HG02798 (cell line): ENCODE data around the gene TIGAR.

ENCODE experiments used
- ATAC-seq: cut with Tn5 transposase; IDR thresholded peaks from one replicate; pipeline ENCODE4 v1.9.1; 2021; ENCODE audit warnings: mild to moderate bottlenecking; ENCODE audit not compliant: unreplicated experiment, poor library complexity

The TIGAR gene

GRCh38 chr12:4366090-4366489 lies 45.1 kb downstream of the TIGAR start:
- no peak for ATAC-seq

- no peak for ATAC-seq
Observed at GRCh38 chr12:4369548-4369947, 48.5 kb downstream of the TIGAR start.

GRCh38 chr12:4370265-4370664 lies 49.3 kb downstream of the TIGAR start:
- ATAC-seq = no peak

GRCh38 chr12:4372653-4373052 lies 51.6 kb downstream of the TIGAR start:
- no peak for ATAC-seq

DNA sequence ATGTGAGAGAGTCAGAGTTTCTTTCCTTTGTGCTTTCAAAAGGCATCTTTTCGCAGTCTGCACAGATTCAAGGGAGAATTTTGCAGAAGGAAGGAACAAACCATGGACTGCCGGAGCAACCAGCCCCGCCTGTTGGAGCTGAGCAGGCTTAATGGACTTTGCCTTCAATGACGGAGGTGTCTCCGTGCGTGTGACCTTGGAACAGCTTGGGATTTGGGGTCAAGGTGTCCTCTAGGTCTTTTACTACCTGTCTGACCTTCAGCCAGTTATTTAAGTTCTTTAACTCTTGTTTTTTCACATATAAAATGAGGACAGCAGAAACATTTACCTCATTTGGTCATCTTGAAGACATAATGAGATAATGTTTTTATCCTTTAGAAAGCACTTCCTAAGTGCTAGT lies 54.4 kb downstream of the TIGAR start:
- ATAC-seq = no peak

DNA sequence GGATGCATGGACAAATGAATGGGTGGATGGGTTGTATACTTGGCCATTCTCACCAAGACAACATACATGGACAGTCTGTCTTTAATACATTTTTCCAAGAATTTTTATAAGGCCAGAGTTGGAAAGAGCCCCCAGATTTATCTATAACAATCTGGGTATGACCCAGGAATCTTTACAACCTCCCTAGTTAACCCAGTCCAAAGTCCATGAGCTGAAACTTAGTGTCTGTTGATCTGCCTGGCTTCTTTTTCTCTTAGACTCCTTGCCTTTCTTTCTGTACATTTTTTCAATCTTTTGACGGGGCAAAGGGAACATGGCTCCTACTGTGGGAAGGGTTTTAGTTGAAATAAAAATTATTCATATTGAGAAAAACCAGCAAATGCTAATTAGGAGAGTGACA lies 57.8 kb downstream of the TIGAR start:
- no peak for ATAC-seq

- ATAC-seq = no peak
Observed at GRCh38 chr12:4379405-4379804, 58.4 kb downstream of the TIGAR start, which contains the start of gene FGF23. Gene FGF23 (minus strand): TSS chr12:4379712. CDS start chr12:4379582, 130 bp downstream.

DNA sequence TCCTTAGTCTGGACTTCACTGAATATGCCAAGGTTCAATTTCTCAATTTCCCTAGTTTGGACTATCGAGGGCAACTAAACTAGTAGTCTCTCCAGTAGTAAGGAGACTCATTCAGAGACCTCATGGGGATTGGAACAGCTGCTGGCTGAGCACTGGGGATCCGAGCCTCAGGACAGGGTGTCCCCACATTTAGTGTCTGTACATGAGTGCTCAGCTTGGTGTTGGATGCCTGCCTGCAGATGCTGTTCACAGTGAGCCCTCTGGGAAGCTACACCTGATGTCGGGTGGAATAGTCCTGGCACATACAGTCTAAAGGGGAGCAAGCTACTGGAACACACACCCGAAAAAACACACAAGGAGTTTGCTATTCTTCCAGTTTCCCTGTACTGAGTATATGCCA lies 59.3 kb downstream of the TIGAR start:
- no peak for ATAC-seq

DNA sequence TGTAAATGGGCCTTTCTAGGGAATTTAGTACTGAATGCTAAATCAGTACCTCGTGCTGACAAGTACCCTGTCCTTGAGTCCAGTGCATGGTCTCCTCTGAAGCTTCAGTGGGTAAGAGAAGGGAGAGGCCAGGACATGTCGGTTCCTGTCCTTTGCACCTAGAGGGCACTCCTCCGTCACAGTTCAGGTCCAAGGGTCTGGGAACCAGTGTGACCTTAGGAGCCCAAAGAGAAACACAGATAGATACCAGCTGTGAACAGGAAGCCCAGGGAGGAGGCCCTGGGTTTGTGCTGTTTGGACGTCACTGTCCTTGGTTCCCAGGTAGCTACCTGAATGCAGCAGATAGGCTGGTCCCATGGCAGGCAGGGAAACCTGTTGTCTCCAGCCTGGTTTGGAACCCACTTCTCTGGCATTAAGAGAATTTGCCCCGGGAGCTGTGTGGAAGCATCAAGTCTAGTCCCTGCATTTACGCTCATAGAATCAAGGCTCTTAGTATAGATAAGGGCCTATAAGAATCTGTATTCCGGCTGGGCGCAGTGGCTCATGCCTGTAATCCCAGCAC lies 62.4 kb downstream of the TIGAR start:
- no peak for ATAC-seq

- ATAC-seq = no peak
Observed at GRCh38 chr12:4386801-4387200, 65.8 kb downstream of the TIGAR start.

DNA sequence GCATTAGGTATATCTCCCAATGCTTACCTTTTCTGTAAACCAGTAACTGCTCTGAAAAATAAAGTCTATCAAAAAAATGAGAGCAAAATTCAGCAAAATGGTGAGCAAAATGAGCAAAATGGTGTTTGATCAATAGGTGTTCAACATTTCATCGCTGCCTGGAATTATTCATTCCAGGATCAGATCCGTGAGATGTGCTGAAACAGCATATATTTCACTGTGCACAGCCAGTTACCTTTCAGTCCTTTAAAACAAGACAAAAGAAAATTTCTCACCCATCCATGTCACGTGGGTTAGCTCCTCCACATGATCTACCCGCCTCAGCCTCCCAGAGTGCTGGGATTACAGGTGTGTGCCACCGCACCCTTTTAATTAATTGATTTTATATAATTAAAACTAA lies 66.6 kb downstream of the TIGAR start:
- ATAC-seq = no peak

- ATAC-seq = no peak
Observed at GRCh38 chr12:4388032-4388431, 67.0 kb downstream of the TIGAR start.

DNA sequence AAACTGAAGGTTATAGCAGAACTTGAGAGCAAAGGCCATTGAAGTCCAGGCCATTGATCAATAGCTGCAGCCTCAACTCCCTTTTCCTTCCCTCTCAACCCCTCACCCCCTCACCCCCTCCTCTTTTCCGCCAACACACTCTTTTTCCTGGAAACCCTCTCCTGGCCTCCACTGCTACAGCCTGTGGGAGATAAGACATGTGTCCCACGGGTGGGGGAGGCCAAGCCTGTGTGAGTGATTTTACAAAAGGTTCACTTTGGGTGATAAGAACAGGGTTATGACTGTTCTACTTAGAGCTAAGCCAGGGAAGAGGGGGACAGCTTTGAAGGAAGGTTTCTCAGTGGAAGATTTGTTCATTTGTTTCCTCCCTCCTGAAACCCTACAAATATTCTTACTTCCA lies 67.6 kb downstream of the TIGAR start:
- no peak for ATAC-seq

GRCh38 chr12:4392223-4392742 lies 71.3 kb downstream of the TIGAR start:
- ATAC-seq = no peak

DNA sequence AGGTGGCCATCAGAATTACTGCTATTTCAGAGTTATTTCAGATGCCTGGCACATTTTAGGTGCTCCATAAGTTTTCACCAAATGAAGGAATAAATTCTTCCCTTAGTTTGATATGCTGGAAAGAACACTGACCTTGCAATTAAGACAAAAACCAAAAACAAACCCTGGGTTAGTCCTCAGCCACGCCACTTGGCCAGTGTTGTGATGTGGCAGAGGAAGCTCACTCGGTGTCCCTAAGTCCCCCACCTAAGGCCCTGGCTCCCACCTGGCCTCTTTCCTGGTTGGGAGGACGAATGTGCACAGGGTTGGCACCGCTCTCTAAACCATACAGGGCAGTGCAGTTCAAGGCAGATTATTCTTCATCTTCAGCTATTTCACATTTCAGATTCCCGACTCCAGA lies 72.2 kb downstream of the TIGAR start:
- no peak for ATAC-seq

- ATAC-seq = no peak
Observed at GRCh38 chr12:4395818-4396217, 74.8 kb downstream of the TIGAR start.

- ATAC-seq = no peak
Observed at GRCh38 chr12:4401117-4401516, 80.1 kb downstream of the TIGAR start.

- ATAC-seq = no peak
Observed at GRCh38 chr12:4402996-4403395, 82.0 kb downstream of the TIGAR start.
